GM11168 (cell line): ENCODE results near the gene WDR46.

ENCODE experiments used
- in situ Hi-C: fragments of 300-500 bp; cut with MboI; formaldehyde crosslinking; loops from one replicate; pipeline ENCODE4 v1.12.0; 2022; ENCODE audit warnings: low sequenced_read_pairs; ENCODE audit not compliant: unreplicated experiment

Gene WDR46

GRCh38 chr6:33313709-33314514, 24.9 kb upstream of the WDR46 start, which contains the start of gene TAPBP:
Gene TAPBP (minus strand): TSS chr6:33314078. CDS start chr6:33314041, 37 bp downstream.
- in situ Hi-C loops, result no loop called here

- in situ Hi-C loops, result no loop called here
Measured at GRCh38 chr6:33313105-33313708, 24.2 kb upstream of the WDR46 start.

- in situ Hi-C loops, result no loop called here
Measured at GRCh38 chr6:33312361-33313104, 23.5 kb upstream of the WDR46 start.

GRCh38 chr6:33306356-33306755, 17.3 kb upstream of the WDR46 start:
- in situ Hi-C loops, result no loop called here

- in situ Hi-C loops, result no loop called here
Measured at GRCh38 chr6:33305052-33305451, 16.0 kb upstream of the WDR46 start.

GRCh38 chr6:33304216-33304615, 15.2 kb upstream of the WDR46 start:
- in situ Hi-C loops, result no loop called here

GRCh38 chr6:33301877-33302276, 12.8 kb upstream of the WDR46 start:
- in situ Hi-C loops, result no loop called here

- in situ Hi-C loops, result no loop called here
Measured at GRCh38 chr6:33299237-33299944, 10.4 kb upstream of the WDR46 start.

GRCh38 chr6:33298773-33299236, 9.8 kb upstream of the WDR46 start, which contains the start of gene RGL2:
Gene RGL2 (minus strand): TSS chr6:33298942. CDS start chr6:33298610, 332 bp downstream.
- in situ Hi-C loops, result no loop called here

- in situ Hi-C loops, result no loop called here
Measured at GRCh38 chr6:33297956-33298772, 9.1 kb upstream of the WDR46 start.

- in situ Hi-C loops, result no loop called here
Measured at GRCh38 chr6:33297406-33297955, 8.4 kb upstream of the WDR46 start.

GRCh38 chr6:33296797-33297405, 7.9 kb upstream of the WDR46 start:
- in situ Hi-C loops, result no loop called here

GRCh38 chr6:33295621-33296369, 6.8 kb upstream of the WDR46 start:
- in situ Hi-C loops, result no loop called here

- in situ Hi-C loops, result no loop called here
Measured at GRCh38 chr6:33294086-33294823, 5.2 kb upstream of the WDR46 start.

- in situ Hi-C loops, result no loop called here
Measured at GRCh38 chr6:33292996-33293682, 4.1 kb upstream of the WDR46 start.

GRCh38 chr6:33290459-33290858, 1.4 kb upstream of the WDR46 start:
- in situ Hi-C loops, result no loop called here

GRCh38 chr6:33289784-33290315, 811 bp upstream of the WDR46 start:
- in situ Hi-C loops, result no loop called here
